ENCODE results near the gene FAM234B.
"Not testable (repeated sequence)": the region's sequence is repeated elsewhere in the genome, so short reads cannot be mapped to it uniquely, and the experiment has no call there.

Gene FAM234B

GRCh38 chr12:13030541-13031291 is 13.5 kb upstream of the FAM234B start:
- TF ChIP-seq POLR2A (IDR thresholded peaks at IDR 0.05; ENCODE audit: low read depth, low read length) = no peak
- DNase-seq (ENCODE audit: insufficient read length, low spot score) (no peak), FAIRE-seq (no peak)

DNA sequence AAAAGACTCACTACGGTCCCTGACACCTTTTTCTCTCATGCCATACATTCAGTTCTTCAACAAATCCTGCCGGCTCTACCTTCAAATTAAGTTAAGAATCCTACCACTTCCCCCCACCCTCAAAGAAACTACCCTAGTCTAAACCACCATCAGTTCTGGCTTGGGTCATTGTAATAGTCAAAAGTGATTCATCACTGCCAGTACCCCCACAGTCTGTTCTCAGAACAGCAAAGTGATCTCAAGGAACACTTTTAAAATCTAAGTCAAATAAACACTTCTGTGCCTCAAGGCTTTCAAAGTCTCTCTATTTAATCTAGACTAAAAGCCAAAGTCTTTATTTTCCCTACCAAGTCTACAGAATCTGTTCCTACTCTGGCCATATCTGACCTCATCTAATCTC is 12.0 kb upstream of the FAM234B start:
- DNase-seq (ENCODE audit: insufficient read length, low spot score) (no peak), FAIRE-seq (no peak)
- TF ChIP-seq POLR2A (IDR thresholded peaks at IDR 0.05; ENCODE audit: low read depth, low read length) = no peak

- no peak for FAIRE-seq
- TF ChIP-seq POLR2A (IDR thresholded peaks at IDR 0.05; ENCODE audit: low read depth, low read length) = no peak
- no peak for DNase-seq (ENCODE audit: insufficient read length, low spot score)
Measured at GRCh38 chr12:13033476-13033875, 10.7 kb upstream of the FAM234B start.

GRCh38 chr12:13035335-13035734 is 8.8 kb upstream of the FAM234B start:
- not testable (repeated sequence) for DNase-seq (ENCODE audit: insufficient read length, low spot score); FAIRE-seq

- FAIRE-seq (no peak), DNase-seq (ENCODE audit: insufficient read length, low spot score) (no peak)
- no peak for TF ChIP-seq POLR2A (IDR thresholded peaks at IDR 0.05; ENCODE audit: low read depth, low read length)
Measured at GRCh38 chr12:13036881-13037280, 7.3 kb upstream of the FAM234B start.

GRCh38 chr12:13038491-13039161 is 5.6 kb upstream of the FAM234B start:
- no peak for TF ChIP-seq POLR2A (IDR thresholded peaks at IDR 0.05; ENCODE audit: low read depth, low read length)
- no peak for FAIRE-seq
- no peak for DNase-seq (ENCODE audit: insufficient read length, low spot score)

DNA sequence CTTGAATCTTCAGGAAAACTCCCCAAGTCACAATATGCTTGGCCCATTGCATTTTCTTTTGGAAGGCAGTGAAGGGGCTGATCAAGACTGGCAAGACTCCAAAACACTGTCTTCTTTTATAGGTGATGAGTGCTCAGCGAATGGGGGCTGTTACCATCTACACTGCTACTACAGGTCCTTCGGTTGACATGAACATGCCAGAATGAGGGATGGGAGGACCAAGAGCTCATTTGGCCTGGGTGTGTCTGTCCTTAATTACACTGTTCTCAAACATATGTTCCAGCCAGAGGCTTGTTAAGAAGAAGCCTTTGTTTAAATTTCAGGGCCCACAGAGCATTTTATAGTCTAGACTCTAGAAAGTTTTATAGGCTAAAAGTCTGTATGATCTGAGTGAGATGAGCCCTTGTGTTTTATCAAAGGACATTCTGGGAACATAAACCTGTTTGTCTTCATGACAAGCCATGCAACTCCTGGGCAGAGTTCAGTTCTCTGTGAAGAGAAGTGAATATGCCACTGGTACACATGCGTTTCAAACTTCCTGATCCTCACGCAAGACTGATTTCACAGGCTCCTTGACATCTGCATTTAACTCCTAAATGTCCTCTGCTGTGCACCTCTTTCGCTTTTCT is 4.7 kb upstream of the FAM234B start:
- DNase-seq (ENCODE audit: insufficient read length, low spot score) (no peak), FAIRE-seq (no peak)
- TF ChIP-seq POLR2A (IDR thresholded peaks at IDR 0.05; ENCODE audit: low read depth, low read length) = no peak

DNA sequence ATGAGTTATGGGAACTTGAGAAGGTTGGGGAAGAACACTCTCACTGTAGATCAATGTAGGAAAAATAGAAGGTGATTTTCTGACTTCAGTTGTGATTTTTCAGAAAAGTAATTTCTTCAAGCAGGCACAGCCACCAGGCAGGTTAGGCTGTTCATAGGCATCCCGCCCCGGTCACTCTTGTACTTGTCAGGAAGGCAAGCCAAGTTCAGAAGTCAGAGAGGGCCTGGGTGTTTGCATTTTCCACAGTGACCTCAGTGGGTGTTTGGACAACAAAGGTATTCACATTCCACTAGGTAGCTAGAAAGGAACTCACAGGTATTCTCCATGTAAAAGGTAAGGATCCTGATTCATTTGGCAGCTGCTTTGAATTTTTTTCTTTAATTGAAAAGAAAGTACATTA is 3.0 kb upstream of the FAM234B start:
- FAIRE-seq = no peak
- TF ChIP-seq POLR2A (IDR thresholded peaks at IDR 0.05; ENCODE audit: low read depth, low read length) = no peak
- no peak for DNase-seq (ENCODE audit: insufficient read length, low spot score)

DNA sequence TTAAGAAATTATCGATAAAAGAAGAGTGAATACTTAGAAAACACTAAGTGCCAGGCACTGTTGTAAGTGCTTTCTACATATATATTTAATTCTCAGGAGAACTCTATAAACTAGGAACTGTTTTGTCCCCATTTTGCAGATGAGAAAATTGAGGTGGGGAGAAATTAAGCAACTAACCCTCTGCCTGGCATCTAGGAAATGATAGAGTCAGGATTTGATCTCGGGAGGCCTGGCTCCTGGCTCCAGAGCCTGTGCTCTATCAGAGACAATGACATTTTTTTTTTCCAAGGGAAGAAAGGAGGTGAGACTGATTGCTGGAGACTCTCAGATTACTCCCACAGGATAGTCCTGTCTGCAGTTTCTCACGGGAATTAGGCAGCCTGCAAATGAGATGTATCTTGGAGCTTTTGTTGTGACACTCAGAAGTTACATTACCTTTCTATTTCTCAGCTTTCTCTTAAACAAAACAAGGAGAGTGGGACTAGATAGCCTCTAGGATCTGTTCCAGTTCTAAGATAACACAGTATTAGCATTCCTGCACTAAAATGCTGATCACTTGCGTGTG is 1.4 kb upstream of the FAM234B start:
- FAIRE-seq = no peak
- TF ChIP-seq POLR2A (IDR thresholded peaks at IDR 0.05; ENCODE audit: low read depth, low read length) = no peak
- no peak for DNase-seq (ENCODE audit: insufficient read length, low spot score)

DNA sequence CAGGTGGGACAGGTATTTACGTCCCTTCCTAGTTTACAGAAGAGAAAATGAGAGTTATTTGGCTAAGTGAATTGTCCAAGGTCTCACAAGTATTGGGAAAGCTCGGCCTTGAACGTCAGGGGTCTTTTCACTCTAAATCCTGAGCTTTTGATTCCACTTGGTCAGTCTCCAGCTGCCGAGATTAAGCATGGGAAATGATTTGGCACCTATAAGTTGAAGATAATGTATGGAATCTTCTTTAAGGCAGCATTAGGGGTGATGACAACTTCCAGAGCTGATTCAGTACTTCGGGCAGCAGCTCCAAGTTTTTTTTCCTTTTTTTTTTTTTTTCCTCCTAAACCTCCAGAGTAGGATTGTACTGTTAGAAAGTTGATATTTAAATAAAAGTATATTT is 722 bp downstream of the FAM234B start:
- FAIRE-seq (no peak), DNase-seq (ENCODE audit: insufficient read length, low spot score) (peak; percentile 12)
- TF ChIP-seq POLR2A (IDR thresholded peaks at IDR 0.05; ENCODE audit: low read depth, low read length) = no peak

GRCh38 chr12:13045816-13046215 is 1.6 kb downstream of the FAM234B start:
- no peak for TF ChIP-seq POLR2A (IDR thresholded peaks at IDR 0.05; ENCODE audit: low read depth, low read length)

GRCh38 chr12:13046964-13047363 is 2.8 kb downstream of the FAM234B start:
- no peak for FAIRE-seq
- TF ChIP-seq POLR2A (IDR thresholded peaks at IDR 0.05; ENCODE audit: low read depth, low read length) = no peak

More at GRCh38 chr12:13045816-13046215, 1.6 kb downstream of the FAM234B start:
- no peak for DNase-seq (ENCODE audit: insufficient read length, low spot score)
- no peak for FAIRE-seq

DNA sequence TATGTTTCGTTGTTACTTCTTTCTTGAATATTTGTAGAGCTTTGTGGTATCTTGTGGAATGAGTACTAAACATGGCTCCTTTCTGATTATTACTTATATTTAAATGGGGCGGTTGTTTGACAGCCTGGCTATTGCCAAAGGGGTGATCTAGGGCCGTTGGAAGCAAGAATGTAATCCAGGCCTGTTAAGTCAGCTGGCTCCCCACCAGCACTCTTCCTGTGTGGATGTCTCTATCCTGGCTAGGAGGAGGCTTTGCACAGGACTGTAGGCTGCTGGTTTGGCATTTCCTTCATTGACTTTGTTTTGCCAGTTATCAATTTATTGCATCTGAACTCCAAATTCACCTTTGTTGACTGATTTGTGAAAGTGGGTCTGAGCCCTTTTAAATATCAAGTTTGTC is 5.6 kb downstream of the FAM234B start:
- no peak for TF ChIP-seq POLR2A (IDR thresholded peaks at IDR 0.05; ENCODE audit: low read depth, low read length)
- FAIRE-seq (no peak), DNase-seq (ENCODE audit: insufficient read length, low spot score) (no peak)

More at GRCh38 chr12:13046964-13047363, 2.8 kb downstream of the FAM234B start:
- DNase-seq (ENCODE audit: insufficient read length, low spot score) = no peak

DNA sequence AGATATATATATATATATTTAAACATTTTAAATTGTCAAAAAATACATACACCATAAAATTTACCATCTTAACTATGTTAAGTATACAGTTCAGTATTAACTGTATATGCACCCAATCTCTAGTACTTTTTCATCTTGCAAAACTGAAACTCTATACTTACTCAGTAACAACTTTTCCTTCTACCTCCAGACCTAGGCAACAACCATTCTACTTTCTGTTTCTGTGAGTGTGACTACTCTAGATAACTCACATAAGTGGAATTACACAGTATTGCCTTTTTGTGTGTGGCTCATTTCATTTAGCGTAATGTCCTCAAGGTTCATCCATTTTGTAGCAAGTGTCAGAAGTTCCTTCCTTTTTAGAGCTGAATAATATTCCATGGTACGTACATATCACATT is 8.2 kb downstream of the FAM234B start:
- peak; percentile 30 for FAIRE-seq
- TF ChIP-seq POLR2A (IDR thresholded peaks at IDR 0.05; ENCODE audit: low read depth, low read length) = no peak

GRCh38 chr12:13053617-13054016 is 9.4 kb downstream of the FAM234B start:
- DNase-seq (ENCODE audit: insufficient read length, low spot score); FAIRE-seq: not testable (repeated sequence)

More for the DNA sequence above, 8.2 kb downstream of the FAM234B start:
- no peak for DNase-seq (ENCODE audit: insufficient read length, low spot score)

Measured in H54 (cell line).